Stomach (tissue), 9 donors: ENCODE data around the gene TRAM2. TPM values are rescaled to one million over a fixed set of nuclear protein-coding genes. Genes with fewer than 3 reads are reported as not detected.

Source experiments
- DNase-seq, 2 donors: peaks; one replicate each; pipeline versions ENCODE4 v3.0.0 to v3.0.0-alpha.2; 2013 to 2019
- H3K27ac ChIP-seq, 5 donors: fragments of 200-600 bp in 4 of 5; sonication (generic) in 4 of 5; one replicate each; pipeline ENCODE4 v1.5.1; 2013 to 2019; ENCODE audit warnings: mild to moderate bottlenecking in 1 of 5, moderate library complexity in 1 of 5
- H3K27me3 ChIP-seq, 3 donors: fragments of 200-600 bp; sonication (generic); one replicate each; pipeline ENCODE4 v1.5.1; 2017 to 2019; ENCODE audit warnings: mixed run types in 1 of 3
- H3K36me3 ChIP-seq, 4 donors: fragments of 200-600 bp; sonication (generic); 1 replicate in 3 of 4; 2 replicates in 1 of 4; pipeline ENCODE4 v1.5.1; 2016 to 2019
- H3K4me1 ChIP-seq, 4 donors: fragments of 200-600 bp; sonication (generic); one replicate each; pipeline ENCODE4 v1.5.1; 2016 to 2019
- H3K4me3 ChIP-seq, 4 donors: fragments of 200-600 bp; sonication (generic) in 3 of 4; one replicate each; pipeline ENCODE4 v1.5.1; 2016 to 2019; ENCODE audit warnings: mild to moderate bottlenecking in 1 of 4
- H3K9me3 ChIP-seq, 4 donors: fragments of 200-600 bp; sonication (generic); one replicate each; pipeline ENCODE4 v1.5.1; 2016 to 2019
- CTCF ChIP-seq, 7 experiments: fragments of 450-650 bp in 4 of 7; fragments of 200-600 bp in 3 of 7; sonication (generic) in 3 of 7; IDR thresholded peaks; one replicate each; pipeline ENCODE4 v1.5.1; 2016 to 2019; ENCODE audit warnings: antibody characterized with exemption in 7 of 7, control low read depth in 2 of 7, mild to moderate bottlenecking in 1 of 7
- EP300 ChIP-seq: sonication (generic); formaldehyde crosslinking; IDR thresholded peaks from one replicate; pipeline ENCODE4 v1.6.1; 2017; ENCODE audit warnings: antibody characterized with exemption
- POLR2A ChIP-seq, 4 donors: fragments of 450-650 bp; IDR thresholded peaks; one replicate each; pipeline ENCODE4 v1.6.1; 2016; ENCODE audit warnings: antibody characterized with exemption in 4 of 4, control low read depth in 2 of 4, mild to moderate bottlenecking in 1 of 4, moderate library complexity in 1 of 4
- POLR2AphosphoS5 ChIP-seq, 3 donors: sonication (generic); formaldehyde crosslinking; IDR thresholded peaks; one replicate each; pipeline ENCODE4 v1.6.1; 2016; ENCODE audit warnings: antibody characterized with exemption in 3 of 3
- whole genome bisulfite sequencing, 5 donors: extraction: QIAGEN DNeasy Blood & Tissue Kit in 3 of 5; methylation state at CpG; one replicate each; pipeline versions ENCODE4 v1.1.5 to v1.1.7; 2013 to 2018; 5-methylcytosine and 5-hydroxymethylcytosine counted together
- intact Hi-C: fragments of 100-400 bp; cut with DNase I; formaldehyde crosslinking; loops from one replicate; pipeline ENCODE4 v1.15.1; 2023; ENCODE audit warnings: low total_unique reads
- polyA plus RNA-seq, 3 donors: library from polyadenylated mRNA; stranded (reverse); fragments of 200-250 nt; gene quantifications; one replicate each; pipeline ENCODE4 v1.2.3, GENCODE V29; 2013
- total RNA-seq, 5 donors: library from RNA; depleted of rRNA; stranded (reverse); fragments of >200 nt; gene quantifications; one replicate each; pipeline versions ENCODE4 v1.1.0 to v1.2.3, GENCODE V29; 2014 to 2016
- donor health status: healthy with polysubstance abuse.
- donor health status: Bipolar disorder and iron deficiency.
- donor health status: healthy.

Gene TRAM2
- total and polyA plus RNA-seq, 8 donors = 1.4 to 14.1 (median 4.3) TPM

GRCh38 chr6:52588087-52588709 lies 11.3 kb upstream of the TRAM2 start:
- Histone ChIP-seq H3K4me1 (peaks cover 0 to 16% (median 3%) of the 10 kb centered on the region in 4 donors), H3K9me3 (no peaks in the 10 kb centered on the region), H3K36me3 (no peaks in the 10 kb centered on the region), H3K27me3 (no peaks in the 10 kb centered on the region), H3K4me3 (no peak overlapping the region), H3K27ac (no peak overlapping the region)
- TF ChIP-seq POLR2AphosphoS5 (IDR thresholded peaks at IDR 0.05) = no peak
- TF ChIP-seq CTCF (IDR thresholded peaks at IDR 0.05) = no peak
- no peak for TF ChIP-seq EP300
- 65 to 84% (median 75%) methylated on average over 8 of the region's 8 CpGs for WGBS, 5 donors
- DNase-seq = no peak
- intact Hi-C loops = no loop called here

GRCh38 chr6:52587001-52587400 lies 10.1 kb upstream of the TRAM2 start:
- peaks cover 0 to 10% (median 7%) of the 10 kb centered on the region in 4 donors for H3K36me3 ChIP-seq
- H3K4me3 ChIP-seq = no peak overlapping the region
- no peaks in the 10 kb centered on the region for H3K27me3 ChIP-seq
- peaks cover 0 to 16% (median 3%) of the 10 kb centered on the region in 4 donors for H3K4me1 ChIP-seq
- no peak for DNase-seq
- H3K27ac ChIP-seq = no peak overlapping the region
- no peaks in the 10 kb centered on the region for H3K9me3 ChIP-seq
- TF ChIP-seq CTCF (IDR thresholded peaks at IDR 0.05) = no peak
- TF ChIP-seq EP300 = no peak
- TF ChIP-seq POLR2A (IDR thresholded peaks at IDR 0.05) = no peak
- TF ChIP-seq POLR2AphosphoS5 (IDR thresholded peaks at IDR 0.05) = no peak
- WGBS, 5 donors = 86 to 93% (median 88%) methylated on average over 3 of the region's 3 CpGs
- intact Hi-C loops = no loop called here

GRCh38 chr6:52584203-52584602 lies 7.3 kb upstream of the TRAM2 start:
- WGBS, 5 donors = 92 to 100% (median 97%) methylated on average over 3 of the region's 3 CpGs
- no peaks in the 10 kb centered on the region for H3K9me3 ChIP-seq
- H3K27ac ChIP-seq = no peak overlapping the region
- H3K4me3 ChIP-seq = no peak overlapping the region
- peaks cover 0 to 6% (median 0%) of the 10 kb centered on the region in 4 donors for H3K4me1 ChIP-seq
- intact Hi-C loops = no loop called here
- DNase-seq = no peak
- peaks cover 0 to 14% (median 9%) of the 10 kb centered on the region in 4 donors for H3K36me3 ChIP-seq
- H3K27me3 ChIP-seq = no peaks in the 10 kb centered on the region
- no peak for TF ChIP-seq EP300
- TF ChIP-seq POLR2A (IDR thresholded peaks at IDR 0.05) = no peak
- no peak for TF ChIP-seq POLR2AphosphoS5 (IDR thresholded peaks at IDR 0.05)
- no peak for TF ChIP-seq CTCF (IDR thresholded peaks at IDR 0.05)

GRCh38 chr6:52582996-52583395 lies 6.1 kb upstream of the TRAM2 start:
- Histone ChIP-seq H3K36me3 (peaks cover 0 to 14% (median 9%) of the 10 kb centered on the region in 4 donors), H3K4me3 (no peak overlapping the region), H3K9me3 (no peaks in the 10 kb centered on the region), H3K4me1 (peaks cover 0 to 10% (median 4%) of the 10 kb centered on the region in 4 donors), H3K27me3 (no peaks in the 10 kb centered on the region), H3K27ac (no peak overlapping the region)
- TF ChIP-seq POLR2A (IDR thresholded peaks at IDR 0.05) (no peak), POLR2AphosphoS5 (IDR thresholded peaks at IDR 0.05) (no peak), EP300 (no peak)
- 86 to 95% (median 93%) methylated on average over 6 of the region's 6 CpGs for WGBS, 5 donors
- no peak for DNase-seq
- intact Hi-C loops = no loop called here

GRCh38 chr6:52582446-52582845 lies 5.6 kb upstream of the TRAM2 start:
- DNase-seq = no peak
- TF ChIP-seq CTCF (IDR thresholded peaks at IDR 0.05) = no peak
- TF ChIP-seq EP300 = no peak
- TF ChIP-seq POLR2AphosphoS5 (IDR thresholded peaks at IDR 0.05) = no peak
- TF ChIP-seq POLR2A (IDR thresholded peaks at IDR 0.05) = no peak
- H3K4me3 ChIP-seq = no peak overlapping the region
- no peaks in the 10 kb centered on the region for H3K27me3 ChIP-seq
- peaks cover 0 to 15% (median 9%) of the 10 kb centered on the region in 4 donors for H3K4me1 ChIP-seq
- peaks cover 0 to 14% (median 9%) of the 10 kb centered on the region in 4 donors for H3K36me3 ChIP-seq
- WGBS, 5 donors = 94 to 99% (median 98%) methylated on average over 3 of the region's 3 CpGs
- intact Hi-C loops = no loop called here
- no peaks in the 10 kb centered on the region for H3K9me3 ChIP-seq
- no peak overlapping the region for H3K27ac ChIP-seq
